Heart left ventricle (tissue), 13 donors: ENCODE data around the gene RUSF1.
A peak's percentile ranks its signal among the peaks of the same experiment; 100 is the strongest.

ENCODE experiments used
- POLR2A ChIP-seq, 2 donors: fragments of 450-650 bp; IDR thresholded peaks; one replicate each; pipeline ENCODE4 v1.6.1; 2017; ENCODE audit warnings: antibody characterized with exemption in 2 of 2, mild to moderate bottlenecking in 2 of 2, moderate library complexity in 2 of 2
- TF ChIP-seq, protein P1 (sequence below), 12 donors: fragments of 200-600 bp; sonication (generic) in 4 of 12; IDR thresholded peaks; one replicate each; pipeline versions ENCODE4 v1.5.0 to v1.8.0; 2018 to 2022; ENCODE audit warnings: antibody characterized with exemption in 12 of 12, mild to moderate bottlenecking in 5 of 12
- donor health status: ischemic (EF 13 %, LVEDD 7.1; RV severe dilation, severe dysfunction).
- donor health status: DM: no; HTN: yes; CAD: no.
- donor health status: DM: no; HTN: no; CAD: no.
- donor health status: ischemic (EF 25% LVEDD 6.9; RV normal size, moderate dysfunction).
- donor health status: ischemic (EF 25% LVEDD 5.7; RV mildly dilated, moderate dysfunction).
- donor health status: ischemic (EF 35%, LVEDD 5.7; RV mildly dilated, moderate dysfunction).
- donor health status: nonischemic (EF 11% LVEDD 7.7; RV severe dilation, severe dysfunction).
- donor health status: DM: yes; HTN: yes; CAD: no.
- donor health status: PGD.
- donor health status: ischemic (EF 29% LVEDD 5.4; RV normal size, mild dysfunction).
- donor health status: nonischemic (EF 23%, LVEDD 6.1; RV moderate dilation, normal function).

DNA sequence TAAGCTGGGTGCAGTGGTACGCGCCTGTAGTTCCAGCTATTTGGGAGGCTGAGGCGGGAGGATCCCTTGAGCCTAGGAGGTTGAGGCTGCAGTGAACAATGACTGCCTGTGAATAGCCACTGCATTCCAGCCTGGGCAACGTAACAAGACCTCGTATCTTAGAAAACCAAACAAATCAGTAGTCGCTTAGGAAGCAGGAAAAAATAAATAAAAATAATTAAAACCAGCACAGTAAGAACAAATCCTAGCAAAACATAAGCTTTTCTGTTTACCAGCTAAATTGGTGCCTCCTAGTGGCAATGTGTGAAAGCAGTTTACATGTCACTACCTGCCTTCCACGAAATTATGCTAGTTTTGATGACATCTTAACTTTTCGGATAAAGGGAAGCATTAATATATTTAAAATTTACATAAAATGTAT, 47.6 kb downstream of the RUSF1 start:
- TF ChIP-seq, protein P1, sequence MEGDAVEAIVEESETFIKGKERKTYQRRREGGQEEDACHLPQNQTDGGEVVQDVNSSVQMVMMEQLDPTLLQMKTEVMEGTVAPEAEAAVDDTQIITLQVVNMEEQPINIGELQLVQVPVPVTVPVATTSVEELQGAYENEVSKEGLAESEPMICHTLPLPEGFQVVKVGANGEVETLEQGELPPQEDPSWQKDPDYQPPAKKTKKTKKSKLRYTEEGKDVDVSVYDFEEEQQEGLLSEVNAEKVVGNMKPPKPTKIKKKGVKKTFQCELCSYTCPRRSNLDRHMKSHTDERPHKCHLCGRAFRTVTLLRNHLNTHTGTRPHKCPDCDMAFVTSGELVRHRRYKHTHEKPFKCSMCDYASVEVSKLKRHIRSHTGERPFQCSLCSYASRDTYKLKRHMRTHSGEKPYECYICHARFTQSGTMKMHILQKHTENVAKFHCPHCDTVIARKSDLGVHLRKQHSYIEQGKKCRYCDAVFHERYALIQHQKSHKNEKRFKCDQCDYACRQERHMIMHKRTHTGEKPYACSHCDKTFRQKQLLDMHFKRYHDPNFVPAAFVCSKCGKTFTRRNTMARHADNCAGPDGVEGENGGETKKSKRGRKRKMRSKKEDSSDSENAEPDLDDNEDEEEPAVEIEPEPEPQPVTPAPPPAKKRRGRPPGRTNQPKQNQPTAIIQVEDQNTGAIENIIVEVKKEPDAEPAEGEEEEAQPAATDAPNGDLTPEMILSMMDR (IDR thresholded peaks at IDR 0.05): peak in 11 of 12 donors; percentile 24 to 73 (median 55)
- TF ChIP-seq POLR2A (IDR thresholded peaks at IDR 0.05): no peak
